Sigmoid colon (tissue), 4 donors: ENCODE results near the gene VILL.

ENCODE experiments used
- EP300 ChIP-seq, 4 donors: sonication (generic); formaldehyde crosslinking; IDR thresholded peaks; one replicate each; pipeline ENCODE4 v1.6.1; 2017; ENCODE audit warnings: antibody characterized with exemption in 4 of 4
- POLR2AphosphoS5 ChIP-seq, 4 donors: sonication (generic); formaldehyde crosslinking; IDR thresholded peaks; one replicate each; pipeline ENCODE4 v1.6.1; 2017; ENCODE audit warnings: antibody characterized with exemption in 4 of 4
- TF ChIP-seq, protein P1 (sequence below), 4 experiments: fragments of 450-650 bp in 3 of 4; fragments of 200-600 bp in 1 of 4; IDR thresholded peaks; one replicate each; pipeline ENCODE4 v1.5.1; 2016 to 2019; ENCODE audit warnings: antibody characterized with exemption in 4 of 4, mild to moderate bottlenecking in 3 of 4, moderate library complexity in 2 of 4

DNA sequence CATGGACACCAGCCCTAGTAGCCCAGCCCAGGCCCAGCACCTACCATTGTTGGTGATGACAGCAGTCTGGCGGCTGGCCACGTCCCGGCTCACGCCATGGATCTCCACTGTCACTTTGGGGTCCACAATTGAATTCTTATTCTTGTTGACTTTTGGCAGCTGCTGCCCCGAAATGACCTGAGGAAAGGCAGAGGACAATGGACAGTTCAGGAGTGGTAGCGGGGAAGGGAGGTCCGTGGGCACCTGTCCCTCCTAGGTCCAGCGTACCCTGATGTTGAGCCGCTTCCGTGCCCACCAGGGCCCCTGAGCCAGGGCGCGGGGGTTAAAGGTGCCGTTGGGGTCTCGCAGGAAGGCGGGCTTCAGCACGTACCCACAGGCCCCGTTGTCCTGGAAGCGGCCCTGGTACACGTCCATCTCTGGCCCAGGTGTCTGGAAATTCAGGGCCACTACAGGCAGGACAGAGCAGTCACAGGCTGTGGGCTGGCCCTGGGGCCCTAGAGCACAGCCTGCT lies 17.7 kb downstream of the VILL start:
- no peak for TF ChIP-seq EP300 (IDR thresholded peaks at IDR 0.05)
- TF ChIP-seq, protein P1, sequence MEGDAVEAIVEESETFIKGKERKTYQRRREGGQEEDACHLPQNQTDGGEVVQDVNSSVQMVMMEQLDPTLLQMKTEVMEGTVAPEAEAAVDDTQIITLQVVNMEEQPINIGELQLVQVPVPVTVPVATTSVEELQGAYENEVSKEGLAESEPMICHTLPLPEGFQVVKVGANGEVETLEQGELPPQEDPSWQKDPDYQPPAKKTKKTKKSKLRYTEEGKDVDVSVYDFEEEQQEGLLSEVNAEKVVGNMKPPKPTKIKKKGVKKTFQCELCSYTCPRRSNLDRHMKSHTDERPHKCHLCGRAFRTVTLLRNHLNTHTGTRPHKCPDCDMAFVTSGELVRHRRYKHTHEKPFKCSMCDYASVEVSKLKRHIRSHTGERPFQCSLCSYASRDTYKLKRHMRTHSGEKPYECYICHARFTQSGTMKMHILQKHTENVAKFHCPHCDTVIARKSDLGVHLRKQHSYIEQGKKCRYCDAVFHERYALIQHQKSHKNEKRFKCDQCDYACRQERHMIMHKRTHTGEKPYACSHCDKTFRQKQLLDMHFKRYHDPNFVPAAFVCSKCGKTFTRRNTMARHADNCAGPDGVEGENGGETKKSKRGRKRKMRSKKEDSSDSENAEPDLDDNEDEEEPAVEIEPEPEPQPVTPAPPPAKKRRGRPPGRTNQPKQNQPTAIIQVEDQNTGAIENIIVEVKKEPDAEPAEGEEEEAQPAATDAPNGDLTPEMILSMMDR (IDR thresholded peaks at IDR 0.05) = no peak
- no peak for TF ChIP-seq POLR2AphosphoS5 (IDR thresholded peaks at IDR 0.05)
